MM.1S (cell line): ENCODE measurements around the gene RABL6.
"Not testable (repeated sequence)": the region's sequence is repeated elsewhere in the genome, so short reads cannot be mapped to it uniquely, and the experiment has no call there.

Experiments
- DNase-seq: peaks from one replicate; pipeline ENCODE4 v3.0.0-alpha.2; 2015
- H2AFZ ChIP-seq: fragments of 300-600 bp; sonication (generic); 2 replicates; pipeline ENCODE4 v1.6.0; 2016; ENCODE audit warnings: antibody characterized with exemption, low read length
- H3F3A ChIP-seq: fragments of 300-600 bp; sonication (generic); 2 replicates; pipeline ENCODE4 v1.6.1; 2016; ENCODE audit warnings: mild to moderate bottlenecking, antibody characterized with exemption, low read length, moderate library complexity, mixed read lengths; ENCODE audit not compliant: insufficient read depth
- H3K27ac ChIP-seq: fragments of 300-600 bp; sonication (generic); 2 replicates; pipeline ENCODE4 v1.5.1; 2016; ENCODE audit warnings: mild to moderate bottlenecking, low read length
- H3K27me3 ChIP-seq: fragments of 300-600 bp; sonication (generic); replicated peaks from 2 replicates; pipeline ENCODE4 v1.6.0; 2016; ENCODE audit warnings: low read length; ENCODE audit not compliant: insufficient read depth
- H3K36me3 ChIP-seq: fragments of 300-600 bp; sonication (generic); replicated peaks from 2 replicates; pipeline ENCODE4 v1.6.1; 2016; ENCODE audit warnings: mild to moderate bottlenecking, low read length, mixed read lengths; ENCODE audit not compliant: insufficient read depth
- H3K4me1 ChIP-seq: fragments of 300-600 bp; sonication (generic); 2 replicates; pipeline ENCODE4 v1.6.1; 2016; ENCODE audit warnings: low read length, mixed read lengths
- H3K4me2 ChIP-seq: fragments of 300-600 bp; sonication (generic); 2 replicates; pipeline ENCODE4 v1.6.0; 2016; ENCODE audit warnings: low read depth, low read length
- H3K4me3 ChIP-seq: fragments of 300-600 bp; sonication (generic); 2 replicates; pipeline ENCODE4 v1.5.1; 2016; ENCODE audit warnings: low read length, mixed read lengths
- H3K79me2 ChIP-seq: fragments of 300-600 bp; sonication (generic); 2 replicates; pipeline ENCODE4 v1.6.1; 2016; ENCODE audit warnings: mixed run types, low read length, mixed read lengths
- H3K9ac ChIP-seq: fragments of 300-600 bp; sonication (generic); 2 replicates; pipeline ENCODE4 v1.6.1; 2016; ENCODE audit warnings: low read length, mixed read lengths
- H3K9me2 ChIP-seq: fragments of 300-600 bp; sonication (generic); replicated peaks from 2 replicates; pipeline ENCODE4 v1.6.1; 2016; ENCODE audit warnings: mild to moderate bottlenecking, low read length, mixed read lengths; ENCODE audit not compliant: insufficient read depth
- H3K9me3 ChIP-seq: fragments of 300-600 bp; sonication (generic); replicated peaks from 2 replicates; pipeline ENCODE4 v1.6.1; 2016; ENCODE audit warnings: mild to moderate bottlenecking, low read length, mixed read lengths; ENCODE audit not compliant: insufficient read depth
- H4K20me1 ChIP-seq: fragments of 300-600 bp; sonication (generic); 2 replicates; pipeline ENCODE4 v1.6.1; 2016; ENCODE audit warnings: mild to moderate bottlenecking, low read length, moderate library complexity, mixed read lengths; ENCODE audit not compliant: insufficient read depth
- CTCF ChIP-seq: fragments of 300-600 bp; sonication (generic); IDR thresholded peaks from 2 replicates; pipeline ENCODE4 v1.5.1; 2016; ENCODE audit warnings: antibody characterized with exemption, low read length, mixed read lengths
- EZH2 ChIP-seq: fragments of 300-600 bp; sonication (generic); optimal IDR thresholded peaks from 2 replicates; pipeline ENCODE3; 2017; ENCODE audit warnings: low read depth, mild to moderate bottlenecking, antibody characterized with exemption, low read length, mixed read lengths
- EZH2phosphoT487 ChIP-seq: fragments of 300-600 bp; sonication (generic); IDR thresholded peaks from 2 replicates; pipeline ENCODE4 v1.6.1; 2018; ENCODE audit warnings: antibody characterized with exemption, low read length

Gene RABL6

GRCh38 chr9:136831720-136832104 lies 24.0 kb downstream of the RABL6 start:
- no peaks in the 10 kb centered on the region for H3K27me3 ChIP-seq
- TF ChIP-seq CTCF (no peak), EZH2 (no peak), EZH2phosphoT487 (no peak)
- no peak overlapping the region for H3K4me2 ChIP-seq

GRCh38 chr9:136832581-136832980 lies 24.8 kb downstream of the RABL6 start:
- no peak overlapping the region for H2AFZ ChIP-seq

More at GRCh38 chr9:136831720-136832104, 24.0 kb downstream of the RABL6 start:
- Histone ChIP-seq H3K9ac (no peak overlapping the region), H3K9me2 (no peaks in the 10 kb centered on the region), H3K9me3 (no peaks in the 10 kb centered on the region), H3K4me3 (no peak overlapping the region), H3K79me2 (no peaks in the 10 kb centered on the region), H3K4me1 (no peaks in the 10 kb centered on the region), H3K36me3 (no peaks in the 10 kb centered on the region), H3K27ac (no peak overlapping the region), H3F3A (no peaks in the 10 kb centered on the region), H4K20me1 (no peaks in the 10 kb centered on the region), H2AFZ (no peak overlapping the region)
- no peak for DNase-seq

GRCh38 chr9:136833381-136834048 lies 25.8 kb downstream of the RABL6 start:
- not testable (repeated sequence) for H3K4me3 ChIP-seq, H3K9me3 ChIP-seq, H3F3A ChIP-seq, H3K9ac ChIP-seq, DNase-seq, H3K27me3 ChIP-seq, H4K20me1 ChIP-seq, H3K27ac ChIP-seq, H3K9me2 ChIP-seq, H3K4me1 ChIP-seq, H3K36me3 ChIP-seq, H3K79me2 ChIP-seq, H3K4me2 ChIP-seq, H2AFZ ChIP-seq

More at GRCh38 chr9:136832581-136832980, 24.8 kb downstream of the RABL6 start:
- Histone ChIP-seq H3K4me3 (no peak overlapping the region), H3K9ac (no peak overlapping the region), H3K4me1 (no peaks in the 10 kb centered on the region), H3K27me3 (no peaks in the 10 kb centered on the region), H3K9me2 (no peaks in the 10 kb centered on the region), H3K4me2 (no peak overlapping the region), H3F3A (no peaks in the 10 kb centered on the region), H3K36me3 (no peaks in the 10 kb centered on the region), H3K9me3 (no peaks in the 10 kb centered on the region), H3K27ac (no peak overlapping the region), H3K79me2 (no peaks in the 10 kb centered on the region), H4K20me1 (no peaks in the 10 kb centered on the region)
- TF ChIP-seq CTCF (no peak), EZH2 (no peak), EZH2phosphoT487 (no peak)
- DNase-seq, result no peak

- Histone ChIP-seq H3K4me1 (no peaks in the 10 kb centered on the region), H3K27ac (no peak overlapping the region), H2AFZ (no peak overlapping the region), H3K79me2 (no peaks in the 10 kb centered on the region), H3K27me3 (no peaks in the 10 kb centered on the region), H3K36me3 (no peaks in the 10 kb centered on the region), H3K4me2 (no peak overlapping the region), H3F3A (no peaks in the 10 kb centered on the region), H3K9me3 (no peaks in the 10 kb centered on the region), H3K9me2 (no peaks in the 10 kb centered on the region), H3K4me3 (no peak overlapping the region), H3K9ac (no peak overlapping the region), H4K20me1 (no peaks in the 10 kb centered on the region)
- no peak for TF ChIP-seq CTCF
- no peak for TF ChIP-seq EZH2phosphoT487
- TF ChIP-seq EZH2, result no peak
- DNase-seq, result no peak
These were observed 27.6 kb downstream of the RABL6 start for GRCh38 chr9:136835162-136835931.
